Measurements from ENCODE around the gene C11orf54. TPM values are rescaled to one million over a fixed set of nuclear protein-coding genes. Genes with fewer than 3 reads are reported as not detected.

C11orf54 gene
- total RNA-seq, 1 experiment from 2014 or later, result 18.0 TPM

- Histone ChIP-seq H3K9ac (ENCODE audit: extremely low read depth, insufficient read length, low read length) (no peak overlapping the region), H3K23me2 (ENCODE audit: insufficient read length, low read depth, low read length, poor library complexity, severe bottlenecking) (no peaks in the 10 kb centered on the region), H3K4me2 (ENCODE audit: insufficient read depth, insufficient read length, low read length) (no peak overlapping the region), H3K79me2 (ENCODE audit: insufficient read depth, low read length) (no peaks in the 10 kb centered on the region), H2BK120ac (ENCODE audit: low read depth, low read length, poor library complexity, severe bottlenecking) (no peak overlapping the region), H2BK12ac (ENCODE audit: insufficient read length, low read depth, low read length) (no peak overlapping the region), H3K18ac (ENCODE audit: insufficient read length, low read depth, low read length) (no peak overlapping the region), H3K23ac (ENCODE audit: insufficient read length, low read depth, low read length) (no peak overlapping the region), H3K9me3 (ENCODE audit: control insufficient read depth, low read depth, low read length) (no peaks in the 10 kb centered on the region), H2BK5ac (ENCODE audit: insufficient read length, low read length) (no peak overlapping the region), H2AFZ (ENCODE audit: low read length) (no peak overlapping the region), H3K14ac (ENCODE audit: insufficient read depth, low read length) (no peak overlapping the region), H2BK20ac (ENCODE audit: low read depth, low read length, poor library complexity, severe bottlenecking) (no peak overlapping the region), H4K20me1 (ENCODE audit: control insufficient read depth, insufficient read depth, insufficient read length) (no peaks in the 10 kb centered on the region), H2AK5ac (ENCODE audit: insufficient read length, low read length) (no peak overlapping the region), H3K56ac (ENCODE audit: insufficient read length, low read depth, low read length) (no peak overlapping the region), H3K79me1 (ENCODE audit: insufficient read depth, low read depth, low read length, poor library complexity, severe bottlenecking) (no peaks in the 10 kb centered on the region), H4K91ac (ENCODE audit: insufficient read length, low read depth, low read length) (no peak overlapping the region), H4K5ac (ENCODE audit: insufficient read length, low read depth, low read length) (no peak overlapping the region), H3K4me1 (ENCODE audit: insufficient read depth, low read length) (no peaks in the 10 kb centered on the region), H3T11ph (ENCODE audit: low read length) (no peak overlapping the region), H3K27ac (ENCODE audit: insufficient read length, low read depth, low read length) (no peak overlapping the region), H3K4ac (ENCODE audit: low read depth, low read length) (no peak overlapping the region), H4K8ac (replicated peaks; ENCODE audit: insufficient read length, low read depth, low read length) (no peak overlapping the region), H2BK15ac (ENCODE audit: low read depth, low read length) (no peak overlapping the region), H3K27me3 (ENCODE audit: insufficient read depth, low read length) (no peaks in the 10 kb centered on the region)
- no peak for DNase-seq
- Mint-ChIP-seq H3K4me3 (no peak overlapping the region), H3K4me1 (no peaks in the 10 kb centered on the region), H3K27me3 (ENCODE audit: low read depth) (no peaks in the 10 kb centered on the region), H3K36me3 (ENCODE audit: insufficient read depth in 1 of 3, low read depth in 3 of 3) (peaks cover 32 to 79% (median 59%) of the 10 kb centered on the region in 3 experiments), H3K9me3 (no peaks in the 10 kb centered on the region), H3K27ac (peak overlapping the region in 1 of 3 experiments; percentile 89; a peak in 2 of 7 replicates)
- no CpG with 5 or more reads among the region's 4 CpGs for WGBS (ENCODE audit: extremely low coverage, insufficient read length, low lambda C conversion rate)
- no peak for TF ChIP-seq CTCF (conservative IDR thresholded peaks at IDR 0.05)
These were observed 13.3 kb upstream of the C11orf54 start for GRCh38 chr11:93727985-93728791.
